ENCODE results near the gene HOXB8.

- TF ChIP-seq EZH2 (IDR thresholded peaks at IDR 0.05; ENCODE audit: borderline replicate concordance, control insufficient read depth, low read depth, low read length) (no peak), TCF12 (IDR thresholded peaks at IDR 0.05; ENCODE audit: low read depth, low read length) (no peak), CTCF (IDR thresholded peaks at IDR 0.05 in 2 of 3, conservative IDR thresholded peaks at IDR 0.05 in 1 of 3; ENCODE audit: control insufficient read depth in 2 of 3, extremely low read depth in 1 of 3, insufficient read depth in 1 of 3, low read depth in 3 of 3, low read length in 3 of 3) (no peak), CHD2 (IDR thresholded peaks at IDR 0.05; ENCODE audit: borderline replicate concordance, low read depth, low read length) (no peak), ETV6 (conservative IDR thresholded peaks at IDR 0.05 in 1 of 2, IDR thresholded peaks at IDR 0.05 in 1 of 2; ENCODE audit: borderline replicate concordance in 1 of 2, low read depth in 1 of 2) (no peak), SMC3 (IDR thresholded peaks at IDR 0.05; ENCODE audit: borderline replicate concordance, low read length) (no peak), RAD51 (IDR thresholded peaks at IDR 0.05) (no peak), REST (IDR thresholded peaks at IDR 0.05; ENCODE audit: low read depth, low read length) (no peak), POLR2AphosphoS5 (IDR thresholded peaks at IDR 0.05; ENCODE audit: low read length) (no peak)
Measured at GRCh38 chr17:48611681-48612455, 3.2 kb downstream of the HOXB8 start.
